Activated naive CD4-positive, alpha-beta T cell treated with anti-CD3 and anti-CD28 coated beads, Interleukin-2, amount 50 U/mL, for 24 hours (primary cell): ENCODE data around the gene INAFM1.
"Not testable (repeated sequence)": the region's sequence is repeated elsewhere in the genome, so short reads cannot be mapped to it uniquely, and the experiment has no call there.

Source experiments
- H3K27ac Mint-ChIP-seq: one replicate; pipeline ENCODE4 v1.8.0; 2021; ENCODE audit warnings: mild to moderate bottlenecking, mixed read lengths
- H3K27me3 Mint-ChIP-seq: one replicate; pipeline ENCODE4 v1.8.0; 2021; ENCODE audit warnings: mixed read lengths
- H3K36me3 Mint-ChIP-seq: one replicate; pipeline ENCODE4 v1.8.0; 2021; ENCODE audit warnings: mixed read lengths
- H3K4me1 Mint-ChIP-seq: one replicate; pipeline ENCODE4 v1.8.0; 2021; ENCODE audit warnings: mixed read lengths
- H3K4me3 Mint-ChIP-seq: one replicate; pipeline ENCODE4 v1.8.0; 2021; ENCODE audit warnings: mild to moderate bottlenecking, mixed read lengths
- H3K9me3 Mint-ChIP-seq: one replicate; pipeline ENCODE4 v1.8.0; 2021; ENCODE audit warnings: mixed read lengths

INAFM1 gene

GRCh38 chr19:47256693-47257410 is 17.8 kb upstream of the INAFM1 start:
- H3K27ac Mint-ChIP-seq, result peak overlapping the region; percentile 96
- peak overlapping the region; percentile 93 for H3K4me3 Mint-ChIP-seq
- H3K4me1 Mint-ChIP-seq, result peaks cover 41% of the 10 kb centered on the region
- H3K27me3 Mint-ChIP-seq, result no peaks in the 10 kb centered on the region
- no peaks in the 10 kb centered on the region for H3K9me3 Mint-ChIP-seq
- peaks cover 23% of the 10 kb centered on the region for H3K36me3 Mint-ChIP-seq

- Mint-ChIP-seq H3K4me3 (peak overlapping the region; percentile 93), H3K27me3 (no peaks in the 10 kb centered on the region), H3K27ac (peak overlapping the region; percentile 96), H3K4me1 (peaks cover 41% of the 10 kb centered on the region), H3K9me3 (no peaks in the 10 kb centered on the region), H3K36me3 (peaks cover 23% of the 10 kb centered on the region)
Measured at GRCh38 chr19:47257411-47258169, 17.1 kb upstream of the INAFM1 start.

- Mint-ChIP-seq H3K27me3 (no peaks in the 10 kb centered on the region), H3K36me3 (peaks cover 23% of the 10 kb centered on the region), H3K27ac (peak overlapping the region; percentile 68), H3K4me3 (peak overlapping the region; percentile 93), H3K4me1 (peaks cover 41% of the 10 kb centered on the region), H3K9me3 (no peaks in the 10 kb centered on the region)
Measured at GRCh38 chr19:47258434-47258833, 16.3 kb upstream of the INAFM1 start.

- Mint-ChIP-seq H3K4me3 (peak overlapping the region; percentile 71), H3K27me3 (no peaks in the 10 kb centered on the region), H3K36me3 (peaks cover 23% of the 10 kb centered on the region), H3K9me3 (no peaks in the 10 kb centered on the region), H3K4me1 (peaks cover 41% of the 10 kb centered on the region), H3K27ac (peak overlapping the region; percentile 72)
Measured at GRCh38 chr19:47258895-47259555, 15.7 kb upstream of the INAFM1 start.

- H3K4me3 Mint-ChIP-seq, result no peak overlapping the region
Measured at GRCh38 chr19:47260476-47260875, 14.2 kb upstream of the INAFM1 start.

GRCh38 chr19:47261946-47262793 is 12.5 kb upstream of the INAFM1 start:
- not testable (repeated sequence) for H3K4me3 Mint-ChIP-seq, H3K27ac Mint-ChIP-seq, H3K27me3 Mint-ChIP-seq, H3K9me3 Mint-ChIP-seq
- Mint-ChIP-seq H3K36me3 (peaks cover 27% of the 10 kb centered on the region), H3K4me1 (peaks cover 36% of the 10 kb centered on the region)

More at GRCh38 chr19:47260476-47260875, 14.2 kb upstream of the INAFM1 start:
- Mint-ChIP-seq H3K27ac (peak overlapping the region; percentile 30), H3K9me3 (no peaks in the 10 kb centered on the region), H3K27me3 (no peaks in the 10 kb centered on the region), H3K4me1 (peaks cover 41% of the 10 kb centered on the region), H3K36me3 (peaks cover 27% of the 10 kb centered on the region)

- peaks cover 19% of the 10 kb centered on the region for H3K36me3 Mint-ChIP-seq
- peaks cover 13% of the 10 kb centered on the region for H3K4me1 Mint-ChIP-seq
- H3K27me3 Mint-ChIP-seq, result no peaks in the 10 kb centered on the region
- no peak overlapping the region for H3K27ac Mint-ChIP-seq
- no peak overlapping the region for H3K4me3 Mint-ChIP-seq
- H3K9me3 Mint-ChIP-seq, result no peaks in the 10 kb centered on the region
Measured at GRCh38 chr19:47264629-47265028, 10.1 kb upstream of the INAFM1 start.

- peaks cover 10% of the 10 kb centered on the region for H3K36me3 Mint-ChIP-seq
- H3K9me3 Mint-ChIP-seq, result no peaks in the 10 kb centered on the region
- no peak overlapping the region for H3K4me3 Mint-ChIP-seq
- no peaks in the 10 kb centered on the region for H3K4me1 Mint-ChIP-seq
- no peaks in the 10 kb centered on the region for H3K27me3 Mint-ChIP-seq
- H3K27ac Mint-ChIP-seq, result no peak overlapping the region
Measured at GRCh38 chr19:47266401-47266941, 8.2 kb upstream of the INAFM1 start.

GRCh38 chr19:47267350-47267759 is 7.3 kb upstream of the INAFM1 start:
- H3K27ac Mint-ChIP-seq, result no peak overlapping the region
- H3K4me1 Mint-ChIP-seq, result peaks cover 3% of the 10 kb centered on the region
- H3K9me3 Mint-ChIP-seq, result no peaks in the 10 kb centered on the region
- H3K36me3 Mint-ChIP-seq, result peaks cover 10% of the 10 kb centered on the region
- no peak overlapping the region for H3K4me3 Mint-ChIP-seq
- H3K27me3 Mint-ChIP-seq, result no peaks in the 10 kb centered on the region

- H3K27ac Mint-ChIP-seq, result no peak overlapping the region
- H3K9me3 Mint-ChIP-seq, result no peaks in the 10 kb centered on the region
- H3K36me3 Mint-ChIP-seq, result peaks cover 10% of the 10 kb centered on the region
- H3K4me3 Mint-ChIP-seq, result no peak overlapping the region
- H3K27me3 Mint-ChIP-seq, result no peaks in the 10 kb centered on the region
- peaks cover 10% of the 10 kb centered on the region for H3K4me1 Mint-ChIP-seq
Measured at GRCh38 chr19:47268028-47268427, 6.7 kb upstream of the INAFM1 start.

- H3K4me1 Mint-ChIP-seq, result peaks cover 11% of the 10 kb centered on the region
- no peak overlapping the region for H3K4me3 Mint-ChIP-seq
- no peaks in the 10 kb centered on the region for H3K9me3 Mint-ChIP-seq
- peaks cover 8% of the 10 kb centered on the region for H3K36me3 Mint-ChIP-seq
- H3K27me3 Mint-ChIP-seq, result no peaks in the 10 kb centered on the region
- peak overlapping the region; percentile 65 for H3K27ac Mint-ChIP-seq
Measured at GRCh38 chr19:47269596-47269995, 5.1 kb upstream of the INAFM1 start.

- Mint-ChIP-seq H3K36me3 (peaks cover 6% of the 10 kb centered on the region), H3K4me3 (no peak overlapping the region), H3K4me1 (peaks cover 13% of the 10 kb centered on the region), H3K27me3 (no peaks in the 10 kb centered on the region), H3K9me3 (no peaks in the 10 kb centered on the region), H3K27ac (no peak overlapping the region)
Measured at GRCh38 chr19:47270408-47270807, 4.3 kb upstream of the INAFM1 start.

GRCh38 chr19:47271949-47272348 is 2.7 kb upstream of the INAFM1 start:
- Mint-ChIP-seq H3K36me3 (peaks cover 6% of the 10 kb centered on the region), H3K4me3 (peak overlapping the region; percentile 91)

GRCh38 chr19:47272448-47273312 is 2.0 kb upstream of the INAFM1 start:
- Mint-ChIP-seq H3K27ac (peak overlapping the region; percentile 84), H3K36me3 (peaks cover 6% of the 10 kb centered on the region), H3K4me3 (peak overlapping the region; percentile 91), H3K4me1 (peaks cover 19% of the 10 kb centered on the region), H3K9me3 (no peaks in the 10 kb centered on the region), H3K27me3 (no peaks in the 10 kb centered on the region)

More at GRCh38 chr19:47271949-47272348, 2.7 kb upstream of the INAFM1 start:
- Mint-ChIP-seq H3K9me3 (no peaks in the 10 kb centered on the region), H3K27me3 (no peaks in the 10 kb centered on the region), H3K4me1 (peaks cover 19% of the 10 kb centered on the region), H3K27ac (no peak overlapping the region)
